Measurements from ENCODE around the gene RBBP6. TPM values are rescaled to one million over a fixed set of nuclear protein-coding genes. Genes with fewer than 3 reads are reported as not detected.

Gene RBBP6
- total and polyA plus RNA-seq, 2 donors (not counting 3 experiments of a cell fraction or from before 2014, with no cell fraction given), result 16.8 to 52.1 TPM

DNA sequence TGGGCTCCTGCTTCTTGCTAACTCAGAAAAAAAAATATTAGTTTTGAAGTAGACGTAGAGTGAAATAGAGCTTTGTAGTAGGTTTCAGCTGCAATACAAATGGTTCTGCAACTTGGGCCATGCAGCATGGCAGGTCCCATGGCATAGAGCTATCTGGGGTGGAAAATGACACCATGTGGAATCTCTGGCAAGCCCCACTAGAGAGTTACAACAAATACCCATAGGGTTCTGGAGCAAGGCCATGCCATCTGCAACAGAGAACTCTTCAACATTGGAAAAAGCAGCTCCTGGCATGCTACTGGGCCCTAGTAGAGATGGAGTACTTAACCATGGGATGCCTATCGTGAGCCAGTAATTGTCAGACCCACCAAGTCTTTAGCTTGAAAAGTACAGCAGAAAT, 25.3 kb upstream of the RBBP6 start:
- Histone ChIP-seq H3K4me1 (ENCODE audit: control insufficient read depth, extremely low read depth, insufficient read depth, low read length) (no peaks in the 10 kb centered on the region), H2AFZ (ENCODE audit: low read depth, low read length) (no peak overlapping the region), H3K9me3 (replicated peaks; ENCODE audit: control insufficient read depth, insufficient read depth, low read length) (no peaks in the 10 kb centered on the region), H3K4me3 (replicated peaks in 1 of 3; ENCODE audit: insufficient read depth in 1 of 3, low read depth in 1 of 3, low read length in 3 of 3) (no peak overlapping the region), H3K27me3 (ENCODE audit: control insufficient read depth in 2 of 2, insufficient read depth in 2 of 2, low read length in 2 of 2) (peaks cover 0 to 2% of the 10 kb centered on the region in 2 experiments), H3K9me1 (replicated peaks; ENCODE audit: control insufficient read depth, extremely low read depth, insufficient read depth, low read length) (no peaks in the 10 kb centered on the region), H3K36me3 (ENCODE audit: control insufficient read depth in 2 of 2, extremely low read depth in 1 of 2, insufficient read depth in 2 of 2, low read length in 2 of 2) (no peaks in the 10 kb centered on the region), H3K4me2 (ENCODE audit: insufficient read depth, low read length) (no peak overlapping the region), H3K9ac (replicated peaks; ENCODE audit: extremely low read depth, insufficient read depth, low read length) (no peak overlapping the region), H3K27ac (ENCODE audit: insufficient read depth, low read depth, low read length) (no peak overlapping the region), H3K79me2 (ENCODE audit: control insufficient read depth, insufficient read depth, low read length) (no peaks in the 10 kb centered on the region), H4K20me1 (replicated peaks; ENCODE audit: control insufficient read depth, extremely low read depth, insufficient read depth, low read length) (no peaks in the 10 kb centered on the region)
- intact Hi-C loops (cut with micrococcal nuclease), result no loop called here
- no peak for FAIRE-seq
- no peak for DNase-seq (ENCODE audit: low read depth, low spot score)
- TF ChIP-seq MYC (IDR thresholded peaks at IDR 0.05; ENCODE audit: low read depth, low read length) (no peak), POLR2AphosphoS5 (IDR thresholded peaks at IDR 0.05; ENCODE audit: insufficient read depth, low read depth, low read length) (no peak), GATA2 (IDR thresholded peaks at IDR 0.05; ENCODE audit: insufficient read depth, insufficient read length, low read depth, low read length) (no peak), EZH2 (IDR thresholded peaks at IDR 0.05; ENCODE audit: borderline replicate concordance, low read depth, low read length, severe bottlenecking) (no peak), POLR2A (IDR thresholded peaks at IDR 0.05; ENCODE audit: low read depth, low read length) (no peak)
- TF ChIP-seq, protein P1, sequence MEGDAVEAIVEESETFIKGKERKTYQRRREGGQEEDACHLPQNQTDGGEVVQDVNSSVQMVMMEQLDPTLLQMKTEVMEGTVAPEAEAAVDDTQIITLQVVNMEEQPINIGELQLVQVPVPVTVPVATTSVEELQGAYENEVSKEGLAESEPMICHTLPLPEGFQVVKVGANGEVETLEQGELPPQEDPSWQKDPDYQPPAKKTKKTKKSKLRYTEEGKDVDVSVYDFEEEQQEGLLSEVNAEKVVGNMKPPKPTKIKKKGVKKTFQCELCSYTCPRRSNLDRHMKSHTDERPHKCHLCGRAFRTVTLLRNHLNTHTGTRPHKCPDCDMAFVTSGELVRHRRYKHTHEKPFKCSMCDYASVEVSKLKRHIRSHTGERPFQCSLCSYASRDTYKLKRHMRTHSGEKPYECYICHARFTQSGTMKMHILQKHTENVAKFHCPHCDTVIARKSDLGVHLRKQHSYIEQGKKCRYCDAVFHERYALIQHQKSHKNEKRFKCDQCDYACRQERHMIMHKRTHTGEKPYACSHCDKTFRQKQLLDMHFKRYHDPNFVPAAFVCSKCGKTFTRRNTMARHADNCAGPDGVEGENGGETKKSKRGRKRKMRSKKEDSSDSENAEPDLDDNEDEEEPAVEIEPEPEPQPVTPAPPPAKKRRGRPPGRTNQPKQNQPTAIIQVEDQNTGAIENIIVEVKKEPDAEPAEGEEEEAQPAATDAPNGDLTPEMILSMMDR (IDR thresholded peaks at IDR 0.05; ENCODE audit: extremely low read depth in 1 of 2, insufficient read depth in 1 of 2, low read depth in 1 of 2, low read length in 2 of 2), result no peak
- TF ChIP-seq, protein P2, sequence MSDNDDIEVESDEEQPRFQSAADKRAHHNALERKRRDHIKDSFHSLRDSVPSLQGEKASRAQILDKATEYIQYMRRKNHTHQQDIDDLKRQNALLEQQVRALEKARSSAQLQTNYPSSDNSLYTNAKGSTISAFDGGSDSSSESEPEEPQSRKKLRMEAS (IDR thresholded peaks at IDR 0.05; ENCODE audit: insufficient read depth, insufficient read length), result no peak
- no TSS peak for BruUV-seq (replicated peaks)
- dilution Hi-C loops (cut with MboI; ENCODE audit: extremely low pct_ligation_motif_present, low sequenced_read_pairs), result no loop called here
- POLR2A ChIA-PET, result no interaction called here
- CTCF ChIA-PET, result interaction anchor here (0.7 to 5.3 kb wide), 3 partner anchors 8 to 23 kb away, joined by 3 to 70 read pairs (median 4); no protein-coding TSS in a partner anchor

All from endothelial cell of umbilical vein (primary cell).